ENCODE data around the gene NKX6-2.

DNA sequence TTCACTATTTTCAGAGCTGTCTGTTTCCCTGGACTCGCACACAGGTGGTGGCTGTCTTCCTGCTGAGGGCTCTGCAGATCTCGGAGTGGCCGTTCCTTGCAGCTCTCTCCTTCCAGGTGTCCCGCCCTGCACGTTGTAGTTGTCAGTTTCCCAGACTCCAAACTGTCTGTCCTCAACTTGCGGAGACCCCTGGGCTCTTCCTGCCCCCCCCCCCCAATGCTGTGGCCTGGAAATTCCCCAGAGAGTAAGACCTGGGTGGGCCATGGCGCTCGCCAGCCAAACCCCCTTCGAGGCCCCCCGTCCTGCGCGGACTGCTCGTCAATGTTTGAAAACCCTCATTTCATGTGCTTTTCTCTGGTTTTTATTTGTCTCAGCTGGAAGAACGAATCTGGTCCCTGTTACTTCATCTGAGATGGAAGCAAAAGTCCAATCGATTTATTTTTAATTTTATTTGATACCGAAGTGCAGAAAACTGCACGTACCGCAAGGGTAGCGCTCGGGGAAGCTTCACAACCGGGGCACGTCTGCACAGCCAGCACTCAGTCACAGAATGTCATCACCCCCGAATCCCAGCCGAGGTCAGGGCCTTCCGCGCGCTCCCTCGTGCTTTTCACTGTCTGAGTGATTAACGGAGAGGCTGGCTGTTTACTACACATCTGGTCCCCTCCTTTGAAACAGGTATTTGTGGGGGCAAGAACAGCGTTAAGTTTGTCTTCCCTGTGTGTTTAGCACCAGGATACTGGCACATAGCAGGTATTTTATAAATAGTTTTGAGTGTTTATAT is 46.4 kb upstream of the NKX6-2 start:
- TF ChIP-seq CTCF (IDR thresholded peaks at IDR 0.05; ENCODE audit: poor library complexity, severe bottlenecking) (no peak), POLR2AphosphoS5 (IDR thresholded peaks at IDR 0.05) (no peak), RAD21 (conservative IDR thresholded peaks at IDR 0.05) (no peak), EP300 (conservative IDR thresholded peaks at IDR 0.05; ENCODE audit: poor library complexity, severe bottlenecking) (no peak), SMC3 (conservative IDR thresholded peaks at IDR 0.05; ENCODE audit: poor library complexity) (no peak)
- TF ChIP-seq, protein P1, sequence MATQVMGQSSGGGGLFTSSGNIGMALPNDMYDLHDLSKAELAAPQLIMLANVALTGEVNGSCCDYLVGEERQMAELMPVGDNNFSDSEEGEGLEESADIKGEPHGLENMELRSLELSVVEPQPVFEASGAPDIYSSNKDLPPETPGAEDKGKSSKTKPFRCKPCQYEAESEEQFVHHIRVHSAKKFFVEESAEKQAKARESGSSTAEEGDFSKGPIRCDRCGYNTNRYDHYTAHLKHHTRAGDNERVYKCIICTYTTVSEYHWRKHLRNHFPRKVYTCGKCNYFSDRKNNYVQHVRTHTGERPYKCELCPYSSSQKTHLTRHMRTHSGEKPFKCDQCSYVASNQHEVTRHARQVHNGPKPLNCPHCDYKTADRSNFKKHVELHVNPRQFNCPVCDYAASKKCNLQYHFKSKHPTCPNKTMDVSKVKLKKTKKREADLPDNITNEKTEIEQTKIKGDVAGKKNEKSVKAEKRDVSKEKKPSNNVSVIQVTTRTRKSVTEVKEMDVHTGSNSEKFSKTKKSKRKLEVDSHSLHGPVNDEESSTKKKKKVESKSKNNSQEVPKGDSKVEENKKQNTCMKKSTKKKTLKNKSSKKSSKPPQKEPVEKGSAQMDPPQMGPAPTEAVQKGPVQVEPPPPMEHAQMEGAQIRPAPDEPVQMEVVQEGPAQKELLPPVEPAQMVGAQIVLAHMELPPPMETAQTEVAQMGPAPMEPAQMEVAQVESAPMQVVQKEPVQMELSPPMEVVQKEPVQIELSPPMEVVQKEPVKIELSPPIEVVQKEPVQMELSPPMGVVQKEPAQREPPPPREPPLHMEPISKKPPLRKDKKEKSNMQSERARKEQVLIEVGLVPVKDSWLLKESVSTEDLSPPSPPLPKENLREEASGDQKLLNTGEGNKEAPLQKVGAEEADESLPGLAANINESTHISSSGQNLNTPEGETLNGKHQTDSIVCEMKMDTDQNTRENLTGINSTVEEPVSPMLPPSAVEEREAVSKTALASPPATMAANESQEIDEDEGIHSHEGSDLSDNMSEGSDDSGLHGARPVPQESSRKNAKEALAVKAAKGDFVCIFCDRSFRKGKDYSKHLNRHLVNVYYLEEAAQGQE (IDR thresholded peaks at IDR 0.05; ENCODE audit: borderline replicate concordance), result no peak
